Activated naive CD4-positive, alpha-beta T cell (primary cell): ENCODE measurements around the gene MIF.
A peak's percentile ranks its signal among the peaks of the same experiment; 100 is the strongest.
"Not testable (repeated sequence)": the region's sequence is repeated elsewhere in the genome, so short reads cannot be mapped to it uniquely, and the experiment has no call there.

Experiments used
- DNase-seq, 4 experiments: peaks; one replicate each; lab custom pipeline; 2025; lab: John Stamatoyannopoulos, UW

Gene MIF

GRCh38 chr22:23877566-23877965 lies 16.6 kb upstream of the MIF start:
- no peak for DNase-seq

DNA sequence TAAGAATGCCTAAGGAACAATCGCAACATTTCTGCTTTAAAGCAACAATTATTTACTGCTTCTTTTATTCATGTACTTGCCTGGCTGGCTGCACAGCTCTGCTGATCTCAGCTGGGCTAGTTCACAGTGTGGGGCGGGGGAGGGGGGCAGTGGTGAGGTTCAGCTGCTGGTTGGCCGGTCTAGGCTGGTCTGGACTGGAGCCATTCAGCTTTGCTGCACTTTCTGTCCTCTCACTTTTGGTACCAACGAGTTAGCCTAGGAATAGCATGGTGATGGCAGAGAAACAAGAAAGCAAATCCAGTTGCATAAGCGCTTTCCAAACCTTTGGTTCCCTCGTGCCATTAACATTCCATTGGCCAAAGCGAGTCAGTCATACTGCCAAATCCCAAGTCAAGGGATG lies 16.0 kb upstream of the MIF start:
- DNase-seq = no peak

DNA sequence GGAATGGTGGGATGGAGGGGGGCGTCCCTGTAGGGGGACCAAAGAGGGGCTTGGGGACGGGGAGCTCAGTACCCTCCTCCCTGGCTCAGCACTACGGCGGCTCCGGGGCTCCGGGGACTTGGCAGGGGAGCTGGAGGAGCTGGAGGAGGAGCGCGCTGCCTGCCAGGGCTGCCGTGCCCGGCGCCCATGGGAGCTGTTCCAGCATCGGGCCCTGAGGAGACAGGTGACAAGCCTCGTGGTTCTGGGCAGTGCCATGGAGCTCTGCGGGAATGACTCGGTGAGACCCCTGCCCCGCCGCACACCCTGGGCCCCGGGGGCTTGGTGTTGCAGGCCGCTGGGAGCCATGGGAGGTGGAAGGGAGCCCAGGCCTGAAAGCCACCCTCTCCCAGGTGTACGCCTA lies 11.8 kb upstream of the MIF start:
- no peak for DNase-seq

DNA sequence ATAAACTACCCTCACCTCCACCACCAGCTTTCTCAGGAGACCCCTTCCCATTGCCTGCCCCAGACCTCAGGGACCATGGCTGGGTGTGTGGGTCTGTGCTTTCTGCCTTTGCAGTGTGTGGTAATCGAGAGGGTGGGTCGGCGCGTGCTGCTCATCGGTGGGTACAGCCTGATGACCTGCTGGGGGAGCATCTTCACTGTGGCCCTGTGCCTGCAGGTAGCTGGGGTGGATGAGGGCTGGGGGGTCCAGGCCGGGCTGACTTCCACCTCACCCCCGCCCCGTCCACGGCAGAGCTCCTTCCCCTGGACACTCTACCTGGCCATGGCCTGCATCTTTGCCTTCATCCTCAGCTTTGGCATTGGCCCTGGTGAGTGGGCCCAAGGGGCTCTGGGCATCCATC lies 10.5 kb upstream of the MIF start:
- no peak for DNase-seq

DNA sequence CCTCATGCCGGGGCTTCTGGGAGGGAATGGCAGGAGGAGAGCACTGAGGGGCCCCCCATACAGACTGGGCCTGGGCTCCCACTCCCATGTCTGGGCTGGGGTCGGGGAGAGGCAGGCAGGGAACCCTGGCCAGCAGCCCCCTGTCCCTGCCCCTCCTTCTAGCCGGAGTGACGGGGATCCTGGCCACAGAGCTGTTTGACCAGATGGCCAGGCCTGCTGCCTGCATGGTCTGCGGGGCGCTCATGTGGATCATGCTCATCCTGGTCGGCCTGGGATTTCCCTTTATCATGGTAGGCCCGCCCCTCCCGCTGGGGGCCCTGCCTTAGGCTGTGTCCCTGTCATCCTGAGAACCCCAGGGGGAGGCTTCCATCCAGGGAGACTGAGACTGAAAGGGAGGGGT lies 10.0 kb upstream of the MIF start:
- DNase-seq = no peak

DNA sequence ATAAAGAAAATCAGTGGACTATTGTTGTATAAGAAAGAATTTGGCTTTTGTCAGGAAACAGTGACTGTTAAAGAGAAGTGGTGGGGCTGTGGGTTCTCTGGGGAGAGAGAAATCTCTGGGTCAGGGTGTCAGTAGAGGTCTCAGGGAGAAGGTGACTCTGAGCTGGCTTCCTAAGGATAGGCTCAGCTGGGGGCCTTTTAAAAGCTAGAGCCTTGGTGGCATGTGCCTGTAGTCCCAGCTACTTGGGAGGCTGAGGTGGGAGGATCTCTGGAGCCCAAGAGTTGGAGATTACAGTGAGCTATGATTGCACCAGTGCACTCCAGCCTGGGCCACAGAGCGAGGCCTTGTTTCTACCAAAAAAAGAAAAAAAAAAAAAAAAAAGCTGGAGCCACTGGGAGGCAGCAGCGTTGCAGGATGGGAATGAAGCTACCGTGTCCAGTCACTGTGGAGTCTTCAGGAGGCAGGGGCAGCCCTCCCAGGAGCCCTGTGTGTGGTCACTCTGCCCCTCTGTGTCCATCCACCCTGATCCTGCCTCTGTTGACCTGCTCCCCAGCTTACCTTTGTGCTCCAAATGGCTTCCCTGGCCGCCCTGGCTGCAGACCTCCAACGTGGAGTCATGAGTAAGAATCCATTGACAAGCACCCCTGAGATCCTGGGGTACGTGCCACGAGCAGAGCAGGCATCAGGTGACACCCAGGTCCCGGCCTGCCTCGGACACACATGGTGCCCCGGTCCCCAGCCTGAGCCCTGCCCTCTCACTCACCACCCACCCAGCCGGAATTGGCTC lies 5.4 kb upstream of the MIF start:
- DNase-seq = no peak

DNA sequence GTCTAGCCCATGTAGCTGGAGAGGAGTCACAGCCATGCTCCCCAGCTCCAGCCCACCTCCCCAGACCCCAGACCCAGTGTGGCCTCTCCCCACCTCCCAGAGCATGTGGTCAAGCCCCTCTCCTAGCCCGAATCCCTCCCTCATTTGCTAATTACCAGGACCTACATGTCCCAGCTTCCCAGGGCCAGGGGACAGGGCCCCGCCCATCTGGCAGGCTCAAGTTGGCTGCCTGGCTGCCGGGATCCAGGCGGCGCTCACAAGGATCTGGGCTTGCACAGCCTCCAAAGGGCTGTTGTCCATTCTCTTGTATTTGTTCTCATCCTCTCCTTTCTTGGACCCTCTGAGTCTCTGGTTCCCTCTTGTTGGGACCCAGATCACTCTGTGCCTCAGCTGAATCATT lies 4.6 kb upstream of the MIF start:
- DNase-seq = no peak

DNA sequence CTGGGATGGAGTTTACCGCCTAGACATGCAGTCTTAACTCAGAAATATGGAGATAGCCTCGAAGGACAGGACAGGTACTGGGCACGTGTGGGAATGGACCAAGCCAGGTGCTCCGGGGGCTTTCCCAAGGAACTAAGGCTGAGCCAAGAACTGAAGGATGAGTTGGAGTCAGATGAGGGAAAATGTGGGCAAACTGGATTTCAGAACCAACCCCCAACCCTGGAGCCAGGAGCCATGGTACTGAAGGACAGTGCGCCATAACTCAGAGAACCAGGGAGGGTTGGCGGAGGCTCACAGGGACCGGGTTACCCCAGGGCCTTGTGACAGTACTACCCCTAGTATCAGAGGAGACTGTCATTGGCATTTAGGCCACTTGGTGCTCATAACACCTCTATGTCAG lies 2.5 kb upstream of the MIF start:
- no peak for DNase-seq

GRCh38 chr22:23892130-23892529 lies 2.1 kb upstream of the MIF start:
- DNase-seq = no peak

DNA sequence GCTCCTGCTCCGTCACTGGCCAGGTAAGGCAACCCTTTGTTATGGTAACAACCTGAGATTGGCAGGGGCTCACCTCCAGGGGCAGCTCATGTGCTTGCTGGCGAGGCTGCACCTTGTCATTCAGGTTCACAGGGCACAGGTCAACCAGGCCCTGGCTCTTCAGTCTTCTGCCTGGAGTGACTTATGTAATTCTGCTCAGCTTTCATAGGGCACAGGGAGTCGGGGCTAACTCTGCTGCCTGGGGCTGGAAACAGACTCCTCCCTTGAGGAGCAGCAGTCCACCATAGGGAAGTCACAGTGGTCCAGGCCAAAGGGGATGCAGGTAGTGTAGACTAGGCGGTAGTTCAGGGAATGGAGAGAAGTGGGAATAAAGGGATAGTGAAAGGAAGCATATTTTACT lies 1.5 kb upstream of the MIF start:
- no peak for DNase-seq

DNA sequence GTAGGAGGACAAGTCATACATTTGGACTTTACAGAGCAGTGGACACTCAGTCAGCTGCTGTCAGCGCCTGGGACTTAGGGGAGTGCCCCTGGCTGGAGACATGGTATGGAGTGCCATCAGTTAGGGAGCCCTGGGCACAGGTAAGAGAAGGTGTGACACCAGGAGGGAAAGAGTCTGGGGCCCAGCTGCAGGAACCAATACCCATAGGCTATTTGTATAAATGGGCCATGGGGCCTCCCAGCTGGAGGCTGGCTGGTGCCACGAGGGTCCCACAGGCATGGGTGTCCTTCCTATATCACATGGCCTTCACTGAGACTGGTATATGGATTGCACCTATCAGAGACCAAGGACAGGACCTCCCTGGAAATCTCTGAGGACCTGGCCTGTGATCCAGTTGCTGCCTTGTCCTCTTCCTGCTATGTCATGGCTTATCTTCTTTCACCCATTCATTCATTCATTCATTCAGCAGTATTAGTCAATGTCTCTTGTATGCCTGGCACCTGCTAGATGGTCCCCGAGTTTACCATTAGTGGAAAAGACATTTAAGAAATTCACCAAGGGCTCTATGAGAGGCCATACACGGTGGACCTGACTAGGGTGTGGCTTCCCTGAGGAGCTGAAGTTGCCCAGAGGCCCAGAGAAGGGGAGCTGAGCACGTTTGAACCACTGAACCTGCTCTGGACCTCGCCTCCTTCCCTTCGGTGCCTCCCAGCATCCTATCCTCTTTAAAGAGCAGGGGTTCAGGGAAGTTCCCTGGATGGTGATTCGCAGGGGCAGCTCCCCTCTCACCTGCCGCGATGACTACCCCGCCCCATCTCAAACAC lies 850 bp upstream of the MIF start:
- no peak for DNase-seq

DNA sequence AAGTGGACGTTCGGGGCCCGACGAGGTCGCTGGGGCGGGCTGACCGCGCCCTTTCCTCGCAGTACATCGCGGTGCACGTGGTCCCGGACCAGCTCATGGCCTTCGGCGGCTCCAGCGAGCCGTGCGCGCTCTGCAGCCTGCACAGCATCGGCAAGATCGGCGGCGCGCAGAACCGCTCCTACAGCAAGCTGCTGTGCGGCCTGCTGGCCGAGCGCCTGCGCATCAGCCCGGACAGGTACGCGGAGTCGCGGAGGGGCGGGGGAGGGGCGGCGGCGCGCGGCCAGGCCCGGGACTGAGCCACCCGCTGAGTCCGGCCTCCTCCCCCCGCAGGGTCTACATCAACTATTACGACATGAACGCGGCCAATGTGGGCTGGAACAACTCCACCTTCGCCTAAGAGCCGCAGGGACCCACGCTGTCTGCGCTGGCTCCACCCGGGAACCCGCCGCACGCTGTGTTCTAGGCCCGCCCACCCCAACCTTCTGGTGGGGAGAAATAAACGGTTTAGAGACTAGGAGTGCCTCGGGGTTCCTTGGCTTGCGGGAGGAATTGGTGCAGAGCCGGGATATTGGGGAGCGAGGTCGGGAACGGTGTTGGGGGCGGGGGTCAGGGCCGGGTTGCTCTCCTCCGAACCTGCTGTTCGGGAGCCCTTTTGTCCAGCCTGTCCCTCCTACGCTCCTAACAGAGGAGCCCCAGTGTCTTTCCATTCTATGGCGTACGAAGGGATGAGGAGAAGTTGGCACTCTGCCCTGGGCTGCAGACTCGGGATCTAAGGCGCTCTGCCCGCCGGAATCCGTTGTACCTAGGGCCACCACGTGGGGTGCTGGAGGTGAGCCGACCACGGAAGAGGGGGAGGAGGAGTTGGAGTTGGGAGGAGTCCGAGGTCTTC lies 771 bp downstream of the MIF start:
- DNase-seq = peak in 3 of 4 experiments; percentile 22 to 60 (median 39)

DNA sequence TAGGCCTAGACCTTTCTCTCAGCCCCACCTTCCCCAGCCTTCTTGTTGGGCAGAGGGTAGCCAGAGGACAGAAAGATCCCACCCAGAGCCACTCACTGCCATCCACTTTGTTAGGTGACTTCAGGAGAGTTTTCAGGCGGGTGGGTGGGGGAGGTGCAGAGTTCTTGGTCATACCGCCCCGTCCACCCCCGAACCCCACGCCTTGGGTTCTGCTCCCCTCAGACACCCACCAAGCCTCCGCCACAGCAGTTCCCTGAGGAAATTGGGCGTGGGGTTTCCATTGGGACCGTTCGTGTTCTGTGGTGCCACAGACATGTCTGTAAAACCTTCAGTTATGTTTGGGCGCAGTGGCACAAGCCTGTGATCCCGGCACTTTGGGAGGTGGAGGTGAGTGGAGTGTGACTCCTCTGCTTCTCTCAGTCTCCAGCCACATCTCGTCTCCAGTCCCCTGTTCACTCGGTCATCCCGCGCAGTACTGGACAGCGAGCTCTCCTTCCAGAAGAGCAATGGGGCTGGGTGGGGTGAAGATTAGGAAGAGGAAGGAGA lies 1.5 kb downstream of the MIF start:
- no peak for DNase-seq

DNA sequence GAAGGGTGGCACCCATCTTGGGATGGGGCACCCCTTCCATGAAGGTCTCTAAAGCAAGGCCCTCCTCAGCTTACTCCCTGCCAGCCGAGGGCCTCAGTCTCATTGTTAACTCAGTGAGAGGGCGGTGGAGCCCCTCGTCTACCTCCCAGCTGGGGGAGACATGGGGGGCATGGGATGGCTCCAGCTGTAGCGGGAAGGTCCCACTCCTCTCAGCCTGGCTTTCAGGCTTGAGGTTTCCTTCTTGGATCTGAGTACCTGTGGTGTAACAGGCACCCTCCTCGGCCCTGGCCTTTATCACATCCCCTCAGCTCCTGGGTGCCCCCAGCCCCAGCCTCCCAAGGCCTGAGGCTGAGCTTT lies 2.0 kb downstream of the MIF start:
- no peak for DNase-seq

- no peak for DNase-seq
Observed at GRCh38 chr22:23896523-23897186, 2.5 kb downstream of the MIF start.

DNA sequence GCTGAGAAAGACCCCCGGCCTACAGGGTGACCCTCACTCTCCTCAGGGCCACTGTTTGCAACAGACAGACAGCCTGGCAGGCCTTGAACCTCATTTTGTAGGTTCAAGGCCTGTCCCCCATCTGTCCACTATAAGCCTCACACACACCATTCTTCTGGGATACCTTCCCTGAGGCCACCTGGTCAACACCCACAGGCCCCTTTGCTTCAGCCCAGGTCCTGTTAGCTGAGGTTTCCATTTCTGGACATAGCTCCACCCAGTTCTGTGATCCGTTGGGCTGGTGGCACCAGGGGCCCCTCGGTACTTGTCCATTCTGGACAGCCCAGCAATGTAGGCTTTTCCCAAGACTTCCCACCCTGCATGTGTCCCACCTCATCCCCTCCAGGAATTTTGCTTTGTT lies 3.1 kb downstream of the MIF start:
- no peak for DNase-seq

DNA sequence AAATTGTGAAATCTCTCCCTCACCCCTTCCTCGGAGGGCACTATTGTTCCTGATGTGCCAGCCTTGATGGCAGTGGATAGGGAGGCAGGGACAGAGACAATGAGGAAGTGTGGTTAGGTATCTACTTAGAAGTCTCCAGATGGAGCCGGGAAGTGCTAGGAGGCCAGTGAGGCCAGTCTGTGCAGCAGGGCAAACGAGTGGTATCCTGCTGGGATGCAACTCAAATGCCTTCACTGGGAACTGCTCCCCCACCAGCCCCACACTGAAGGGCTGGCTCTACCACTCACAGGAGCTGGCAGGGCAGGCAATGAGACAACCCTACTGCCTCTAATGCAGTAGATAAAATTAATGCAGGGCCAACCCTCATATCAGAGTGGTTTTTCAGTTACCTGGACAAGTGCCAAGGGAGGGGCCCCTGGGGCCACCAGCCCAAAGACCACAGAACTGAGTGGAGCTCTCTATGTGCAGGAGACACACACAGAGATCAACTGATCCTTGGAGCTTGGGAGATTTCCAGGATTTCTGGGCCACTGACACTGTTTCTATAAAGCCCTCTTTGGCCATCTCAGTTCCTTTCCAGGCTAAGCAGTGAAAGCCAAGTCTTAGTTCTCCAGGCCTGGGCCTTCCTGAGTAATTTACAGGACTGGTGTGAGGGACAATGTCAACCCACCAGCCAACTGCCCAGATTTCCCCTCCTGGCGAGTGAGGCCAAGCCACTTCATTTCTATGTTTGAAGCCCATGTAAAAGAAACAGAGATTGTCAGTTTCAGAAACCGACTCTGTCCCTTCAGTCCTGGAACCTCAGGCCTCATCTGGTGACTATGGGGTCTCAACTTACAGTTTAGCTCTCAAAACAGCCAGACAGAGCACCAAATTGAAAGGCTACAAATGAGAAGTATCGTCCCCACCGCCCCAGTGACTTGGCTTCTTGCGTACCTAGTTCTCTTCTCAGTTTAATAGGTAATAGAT lies 4.1 kb downstream of the MIF start:
- DNase-seq = no peak

DNA sequence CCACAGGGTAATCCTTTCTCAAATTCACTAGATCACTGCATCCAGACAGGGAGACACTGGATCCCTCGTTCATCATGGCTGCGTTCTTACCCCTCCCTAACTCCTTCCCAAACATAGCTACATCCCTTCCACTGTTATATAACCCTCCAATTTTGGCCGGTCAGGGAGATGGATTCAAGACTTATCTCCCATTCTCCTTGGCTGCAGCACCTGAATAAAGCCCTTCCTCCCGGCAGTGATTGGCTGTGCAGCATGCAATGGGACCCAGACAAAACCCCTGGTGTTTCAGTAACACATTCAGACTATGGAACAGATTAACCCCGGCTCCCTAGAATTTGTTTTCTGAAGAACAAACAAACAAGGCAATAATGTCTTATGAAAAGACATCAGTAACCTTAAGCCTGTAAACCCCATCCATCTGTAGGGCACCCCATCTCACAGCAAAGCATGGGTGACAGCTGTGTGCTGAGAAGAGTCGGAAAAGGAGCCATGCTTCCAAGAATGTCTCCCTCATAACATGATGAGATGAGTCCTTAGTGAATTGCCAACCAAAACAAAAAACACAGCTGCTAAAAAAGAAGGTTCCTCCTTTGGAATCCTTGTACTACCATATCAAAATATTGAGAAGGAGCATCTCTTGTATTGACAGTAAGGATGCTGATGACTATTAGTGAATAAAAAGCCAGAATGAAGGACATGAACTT lies 5.0 kb downstream of the MIF start:
- DNase-seq = no peak

DNA sequence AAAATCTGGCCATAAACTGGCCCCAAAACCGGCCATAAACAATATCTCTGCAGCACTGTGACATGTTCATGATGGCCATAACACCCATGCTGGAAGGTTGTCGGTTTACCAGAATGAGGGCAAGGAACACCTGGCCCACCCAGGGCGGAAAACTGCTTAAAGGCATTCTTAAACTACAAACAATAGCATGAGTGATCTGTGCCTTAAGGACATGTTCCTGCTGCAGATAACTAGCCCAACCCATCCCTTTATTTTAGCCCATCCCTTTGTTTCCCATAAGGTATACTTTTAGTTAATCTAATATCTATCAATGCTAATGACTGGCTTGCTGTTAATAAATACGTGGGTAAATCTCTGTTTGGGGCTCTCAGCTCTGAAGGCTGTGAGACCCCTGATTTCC lies 6.0 kb downstream of the MIF start:
- DNase-seq = not testable (repeated sequence)

- no peak for DNase-seq
Observed at GRCh38 chr22:23901600-23901999, 7.4 kb downstream of the MIF start.
